ENCODE data around the gene IGSF8.

IGSF8 gene

DNA sequence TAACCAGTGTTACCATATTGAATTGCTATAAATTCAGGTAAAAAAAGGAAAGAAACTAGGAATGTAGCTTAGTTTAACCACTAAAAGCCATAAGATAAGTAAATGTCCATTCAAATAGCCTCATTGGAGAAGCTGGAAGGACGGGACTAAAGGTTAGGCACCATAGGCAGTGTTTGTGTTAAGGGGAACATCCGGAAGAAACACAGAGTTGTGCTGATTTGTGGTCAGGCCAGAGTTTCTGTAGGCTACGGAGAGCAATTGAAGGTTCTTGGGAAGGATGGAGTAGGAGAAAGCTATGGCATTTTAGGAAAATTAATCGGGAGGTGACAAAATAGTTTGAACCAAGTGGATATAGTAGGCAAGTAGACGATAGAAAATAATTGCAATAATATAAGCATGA lies 27.1 kb downstream of the IGSF8 start:
- H3K27ac ChIP-seq (ENCODE audit: extremely low read depth, low read depth, low read length): no peak overlapping the region
- no peaks in the 10 kb centered on the region; the same call in 1 of the 2 replicates for H3K4me1 ChIP-seq (ENCODE audit: control insufficient read depth, insufficient read depth, low read length)
- ChIA-PET POLR2A (no interaction called here), CTCF (interaction anchor here (0.7 to 10.3 kb wide), 9 partner anchors 13 to 588 kb away, joined by 3 to 123 read pairs (median 3); no protein-coding TSS in a partner anchor)
- H3K9me3 ChIP-seq (ENCODE audit: control insufficient read depth, insufficient read depth, low read depth, low read length): no peaks in the 10 kb centered on the region
- TF ChIP-seq ZNF654 (tag by site-specific recombination; IDR thresholded peaks at IDR 0.05; ENCODE audit: low read depth): no peak
- no peak for TF ChIP-seq ZNF610 (tag by site-specific recombination; IDR thresholded peaks at IDR 0.05; ENCODE audit: borderline replicate concordance)
- TF ChIP-seq ZNF555 (tag by site-specific recombination; conservative IDR thresholded peaks at IDR 0.05): no peak
- TF ChIP-seq ZEB2 (tag by site-specific recombination; IDR thresholded peaks at IDR 0.05): no peak
- no peak for TF ChIP-seq MYNN (tag by site-specific recombination; IDR thresholded peaks at IDR 0.05; ENCODE audit: borderline replicate concordance)
- TF ChIP-seq ZNF549 (tag by site-specific recombination; IDR thresholded peaks at IDR 0.05): no peak
- no peak for TF ChIP-seq ZNF701 (tag by site-specific recombination; IDR thresholded peaks at IDR 0.05)
- TF ChIP-seq PRDM1 (tag by site-specific recombination; IDR thresholded peaks at IDR 0.05): no peak
- TF ChIP-seq ZNF837 (tag by site-specific recombination; IDR thresholded peaks at IDR 0.05): no peak
- TF ChIP-seq ZNF16 (tag by site-specific recombination; IDR thresholded peaks at IDR 0.05; ENCODE audit: low read depth): no peak
- TF ChIP-seq ZNF785 (tag by site-specific recombination; IDR thresholded peaks at IDR 0.05): no peak
- TF ChIP-seq, protein P1, sequence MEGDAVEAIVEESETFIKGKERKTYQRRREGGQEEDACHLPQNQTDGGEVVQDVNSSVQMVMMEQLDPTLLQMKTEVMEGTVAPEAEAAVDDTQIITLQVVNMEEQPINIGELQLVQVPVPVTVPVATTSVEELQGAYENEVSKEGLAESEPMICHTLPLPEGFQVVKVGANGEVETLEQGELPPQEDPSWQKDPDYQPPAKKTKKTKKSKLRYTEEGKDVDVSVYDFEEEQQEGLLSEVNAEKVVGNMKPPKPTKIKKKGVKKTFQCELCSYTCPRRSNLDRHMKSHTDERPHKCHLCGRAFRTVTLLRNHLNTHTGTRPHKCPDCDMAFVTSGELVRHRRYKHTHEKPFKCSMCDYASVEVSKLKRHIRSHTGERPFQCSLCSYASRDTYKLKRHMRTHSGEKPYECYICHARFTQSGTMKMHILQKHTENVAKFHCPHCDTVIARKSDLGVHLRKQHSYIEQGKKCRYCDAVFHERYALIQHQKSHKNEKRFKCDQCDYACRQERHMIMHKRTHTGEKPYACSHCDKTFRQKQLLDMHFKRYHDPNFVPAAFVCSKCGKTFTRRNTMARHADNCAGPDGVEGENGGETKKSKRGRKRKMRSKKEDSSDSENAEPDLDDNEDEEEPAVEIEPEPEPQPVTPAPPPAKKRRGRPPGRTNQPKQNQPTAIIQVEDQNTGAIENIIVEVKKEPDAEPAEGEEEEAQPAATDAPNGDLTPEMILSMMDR (tag by site-specific recombination; IDR thresholded peaks at IDR 0.05): no peak
- no peak for TF ChIP-seq FEZF1 (tag by site-specific recombination; IDR thresholded peaks at IDR 0.05)
- TF ChIP-seq, protein P2, sequence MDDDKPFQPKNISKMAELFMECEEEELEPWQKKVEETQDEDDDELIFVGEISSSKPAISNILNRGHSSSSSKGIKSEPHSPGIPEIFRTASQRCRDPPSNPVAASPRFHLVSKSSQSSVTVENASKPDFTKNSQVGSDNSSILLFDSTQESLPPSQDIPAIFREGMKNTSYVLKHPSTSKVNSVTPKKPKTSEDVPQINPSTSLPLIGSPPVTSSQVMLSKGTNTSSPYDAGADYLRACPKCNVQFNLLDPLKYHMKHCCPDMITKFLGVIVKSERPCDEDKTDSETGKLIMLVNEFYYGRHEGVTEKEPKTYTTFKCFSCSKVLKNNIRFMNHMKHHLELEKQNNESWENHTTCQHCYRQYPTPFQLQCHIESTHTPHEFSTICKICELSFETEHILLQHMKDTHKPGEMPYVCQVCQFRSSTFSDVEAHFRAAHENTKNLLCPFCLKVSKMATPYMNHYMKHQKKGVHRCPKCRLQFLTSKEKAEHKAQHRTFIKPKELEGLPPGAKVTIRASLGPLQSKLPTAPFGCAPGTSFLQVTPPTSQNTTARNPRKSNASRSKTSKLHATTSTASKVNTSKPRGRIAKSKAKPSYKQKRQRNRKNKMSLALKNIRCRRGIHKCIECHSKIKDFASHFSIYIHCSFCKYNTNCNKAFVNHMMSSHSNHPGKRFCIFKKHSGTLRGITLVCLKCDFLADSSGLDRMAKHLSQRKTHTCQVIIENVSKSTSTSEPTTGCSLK (tag by site-specific recombination; IDR thresholded peaks at IDR 0.05): no peak
- no peak overlapping the region for H3K4me3 ChIP-seq (ENCODE audit: low read depth, low read length)
- H3K36me3 ChIP-seq (ENCODE audit: control insufficient read depth in 2 of 2, insufficient read depth in 1 of 2, low read length in 2 of 2): no peaks in the 10 kb centered on the region

DNA sequence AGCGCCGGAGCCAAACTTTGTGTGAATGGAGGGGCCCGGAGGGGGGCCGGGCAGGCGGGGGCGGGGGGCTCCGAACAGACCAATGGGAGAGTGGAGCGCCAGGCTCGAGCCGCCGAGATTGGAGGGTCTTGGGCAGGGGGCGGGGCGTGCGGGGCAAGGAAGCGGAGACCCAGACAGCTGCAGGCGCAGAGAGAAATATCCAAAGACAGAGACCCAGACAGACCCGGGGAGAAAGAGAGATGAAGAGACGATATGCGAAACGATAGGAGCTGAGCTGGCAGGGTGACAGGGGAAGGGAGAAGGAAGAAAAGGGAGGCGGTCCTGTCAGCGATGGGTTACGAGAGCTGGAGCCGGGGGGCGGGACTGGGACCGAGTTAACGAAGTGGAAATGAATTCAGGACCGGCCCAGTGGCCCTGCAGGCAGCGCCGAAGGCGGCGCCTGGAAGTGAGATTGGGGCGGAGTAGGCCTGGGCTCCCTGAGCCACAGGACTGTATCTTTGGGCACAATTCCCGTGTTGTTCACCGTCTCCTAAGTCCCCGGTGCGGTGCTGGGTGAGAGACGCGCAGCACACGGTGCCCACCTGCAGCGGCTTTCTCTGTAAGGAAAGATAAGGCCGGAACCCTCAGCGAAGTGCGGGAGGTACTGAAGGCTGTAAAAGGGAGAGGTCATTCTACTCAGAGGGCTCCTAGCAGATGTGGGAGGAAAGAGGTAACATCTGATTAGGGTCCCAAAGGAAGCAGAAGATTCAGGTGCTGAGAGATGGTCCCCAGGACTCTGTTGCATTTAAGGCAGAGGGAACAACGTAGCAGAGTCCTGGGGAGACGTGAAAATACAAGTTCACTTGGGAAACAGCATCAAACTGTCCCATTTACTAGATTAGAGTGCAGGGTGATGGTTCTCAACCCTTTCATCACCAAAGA lies 27.9 kb downstream of the IGSF8 start:
- Histone ChIP-seq H3K4me3 (ENCODE audit: low read depth, low read length) (peak overlapping the region; percentile 56), H3K27ac (ENCODE audit: extremely low read depth, low read depth, low read length) (no peak overlapping the region), H3K4me1 (ENCODE audit: control insufficient read depth, insufficient read depth, low read length) (no peaks in the 10 kb centered on the region; the same call in 1 of the 2 replicates), H3K36me3 (ENCODE audit: control insufficient read depth in 2 of 2, insufficient read depth in 1 of 2, low read length in 2 of 2) (no peaks in the 10 kb centered on the region), H3K9me3 (ENCODE audit: control insufficient read depth, insufficient read depth, low read depth, low read length) (no peaks in the 10 kb centered on the region)
- ChIA-PET POLR2A (interaction anchor here (0.7 kb wide), 1 partner anchor 148 kb away, joined by 3 read pairs; no protein-coding TSS in a partner anchor), CTCF (interaction anchor here (0.7 to 10.3 kb wide), 7 partner anchors 8 to 588 kb away, joined by 3 to 123 read pairs (median 3); no protein-coding TSS in a partner anchor)
- TF ChIP-seq ZBTB48 (tag by site-specific recombination; IDR thresholded peaks at IDR 0.05): peak; percentile 43; the same call in 1 of the 2 replicates
- 0 out of 2 replicates have a peak, but pooled peaks have one; percentile 27 for TF ChIP-seq KLF16 (tag by site-specific recombination; IDR thresholded peaks at IDR 0.05)
- TF ChIP-seq, protein P3, sequence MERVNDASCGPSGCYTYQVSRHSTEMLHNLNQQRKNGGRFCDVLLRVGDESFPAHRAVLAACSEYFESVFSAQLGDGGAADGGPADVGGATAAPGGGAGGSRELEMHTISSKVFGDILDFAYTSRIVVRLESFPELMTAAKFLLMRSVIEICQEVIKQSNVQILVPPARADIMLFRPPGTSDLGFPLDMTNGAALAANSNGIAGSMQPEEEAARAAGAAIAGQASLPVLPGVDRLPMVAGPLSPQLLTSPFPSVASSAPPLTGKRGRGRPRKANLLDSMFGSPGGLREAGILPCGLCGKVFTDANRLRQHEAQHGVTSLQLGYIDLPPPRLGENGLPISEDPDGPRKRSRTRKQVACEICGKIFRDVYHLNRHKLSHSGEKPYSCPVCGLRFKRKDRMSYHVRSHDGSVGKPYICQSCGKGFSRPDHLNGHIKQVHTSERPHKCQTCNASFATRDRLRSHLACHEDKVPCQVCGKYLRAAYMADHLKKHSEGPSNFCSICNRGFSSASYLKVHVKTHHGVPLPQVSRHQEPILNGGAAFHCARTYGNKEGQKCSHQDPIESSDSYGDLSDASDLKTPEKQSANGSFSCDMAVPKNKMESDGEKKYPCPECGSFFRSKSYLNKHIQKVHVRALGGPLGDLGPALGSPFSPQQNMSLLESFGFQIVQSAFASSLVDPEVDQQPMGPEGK (tag by site-specific recombination; IDR thresholded peaks at IDR 0.05): peak; percentile 74
- TF ChIP-seq, protein P4, sequence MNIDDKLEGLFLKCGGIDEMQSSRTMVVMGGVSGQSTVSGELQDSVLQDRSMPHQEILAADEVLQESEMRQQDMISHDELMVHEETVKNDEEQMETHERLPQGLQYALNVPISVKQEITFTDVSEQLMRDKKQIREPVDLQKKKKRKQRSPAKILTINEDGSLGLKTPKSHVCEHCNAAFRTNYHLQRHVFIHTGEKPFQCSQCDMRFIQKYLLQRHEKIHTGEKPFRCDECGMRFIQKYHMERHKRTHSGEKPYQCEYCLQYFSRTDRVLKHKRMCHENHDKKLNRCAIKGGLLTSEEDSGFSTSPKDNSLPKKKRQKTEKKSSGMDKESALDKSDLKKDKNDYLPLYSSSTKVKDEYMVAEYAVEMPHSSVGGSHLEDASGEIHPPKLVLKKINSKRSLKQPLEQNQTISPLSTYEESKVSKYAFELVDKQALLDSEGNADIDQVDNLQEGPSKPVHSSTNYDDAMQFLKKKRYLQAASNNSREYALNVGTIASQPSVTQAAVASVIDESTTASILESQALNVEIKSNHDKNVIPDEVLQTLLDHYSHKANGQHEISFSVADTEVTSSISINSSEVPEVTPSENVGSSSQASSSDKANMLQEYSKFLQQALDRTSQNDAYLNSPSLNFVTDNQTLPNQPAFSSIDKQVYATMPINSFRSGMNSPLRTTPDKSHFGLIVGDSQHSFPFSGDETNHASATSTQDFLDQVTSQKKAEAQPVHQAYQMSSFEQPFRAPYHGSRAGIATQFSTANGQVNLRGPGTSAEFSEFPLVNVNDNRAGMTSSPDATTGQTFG (tag by site-specific recombination; IDR thresholded peaks at IDR 0.05; ENCODE audit: borderline replicate concordance): no peak
- TF ChIP-seq ZNF366 (tag by site-specific recombination; conservative IDR thresholded peaks at IDR 0.05): peak; percentile 55
- TF ChIP-seq ZNF600 (tag by site-specific recombination; IDR thresholded peaks at IDR 0.05): peak; percentile 46
- no peak for TF ChIP-seq ZNF473 (tag by site-specific recombination; IDR thresholded peaks at IDR 0.05)
- no peak for TF ChIP-seq ZNF184 (tag by site-specific recombination; IDR thresholded peaks at IDR 0.05)
- TF ChIP-seq GLIS1 (tag by site-specific recombination; IDR thresholded peaks at IDR 0.05): peak; percentile 40
- no peak for TF ChIP-seq ZNF19 (tag by site-specific recombination; IDR thresholded peaks at IDR 0.05; ENCODE audit: low read depth)
- TF ChIP-seq KLF9 (tag by site-specific recombination; IDR thresholded peaks at IDR 0.05; ENCODE audit: low read depth): peak; percentile 71; the same call in 1 of the 2 replicates
- peak; percentile 86 for TF ChIP-seq SP2 (tag by site-specific recombination; IDR thresholded peaks at IDR 0.05)
